ENCODE data around the gene OTUB1.

OTUB1 gene

GRCh38 chr11:63978551-63979239, 7.5 kb upstream of the OTUB1 start:
- no peak for DNase-seq

GRCh38 chr11:63979426-63979825, 6.8 kb upstream of the OTUB1 start:
- DNase-seq, result no peak

- peak in 1 of 2 donors; percentile 71 for DNase-seq
Observed at GRCh38 chr11:63985812-63986155, 454 bp upstream of the OTUB1 start.

GRCh38 chr11:63986932-63987513, 785 bp downstream of the OTUB1 start:
- DNase-seq, result no peak

- no peak for DNase-seq
Observed at GRCh38 chr11:63991558-63991957, 5.3 kb downstream of the OTUB1 start.

- no peak for DNase-seq
Observed at GRCh38 chr11:63993100-63993499, 6.9 kb downstream of the OTUB1 start.

- no peak for DNase-seq
Observed at GRCh38 chr11:63993993-63994392, 7.8 kb downstream of the OTUB1 start.

GRCh38 chr11:63996512-63996911, 10.3 kb downstream of the OTUB1 start:
- DNase-seq, result no peak

GRCh38 chr11:63997104-63997700, 11.0 kb downstream of the OTUB1 start:
- no peak for DNase-seq

GRCh38 chr11:63997801-63998337, 11.6 kb downstream of the OTUB1 start:
- DNase-seq, result no peak

GRCh38 chr11:63998558-63999348, 12.5 kb downstream of the OTUB1 start:
- DNase-seq, result no peak

GRCh38 chr11:63999349-64000025, 13.2 kb downstream of the OTUB1 start:
- no peak for DNase-seq

GRCh38 chr11:64000026-64000739, 13.9 kb downstream of the OTUB1 start:
- peak; percentile 16 to 29 for DNase-seq

- no peak for DNase-seq
Observed at GRCh38 chr11:64000740-64001483, 14.7 kb downstream of the OTUB1 start.

GRCh38 chr11:64001484-64002420, 15.5 kb downstream of the OTUB1 start:
- DNase-seq, result no peak

GRCh38 chr11:64003807-64004589, 17.8 kb downstream of the OTUB1 start:
- no peak for DNase-seq

GRCh38 chr11:64004590-64004984, 18.3 kb downstream of the OTUB1 start:
- no peak for DNase-seq

GRCh38 chr11:64005691-64006090, 19.5 kb downstream of the OTUB1 start:
- no peak for DNase-seq

- no peak for DNase-seq
Observed at GRCh38 chr11:64006398-64006797, 20.2 kb downstream of the OTUB1 start.

Data from bone marrow (tissue), 2 donors.